WERI-Rb-1 (cell line): ENCODE results near the gene ITPK1.
"Not testable (repeated sequence)": the region's sequence is repeated elsewhere in the genome, so short reads cannot be mapped to it uniquely, and the experiment has no call there.

Experiments used
- DNase-seq: peaks from one replicate; pipeline ENCODE4 v3.0.0-alpha.2; 2020
- H3K27ac ChIP-seq: fragments of 250-450 bp; sonication (Bioruptor Pico); 2 replicates; pipeline ENCODE4 v1.5.1; 2020; ENCODE audit warnings: mild to moderate bottlenecking, moderate library complexity
- H3K27me3 ChIP-seq: fragments of 250-450 bp; sonication (Bioruptor Pico); 2 replicates; pipeline ENCODE4 v1.5.1; 2021; ENCODE audit warnings: mild to moderate bottlenecking, low read depth, moderate library complexity; ENCODE audit not compliant: insufficient read depth, severe bottlenecking
- H3K36me3 ChIP-seq: fragments of 250-450 bp; sonication (Bioruptor Pico); 2 replicates; pipeline ENCODE4 v1.5.1; 2020; ENCODE audit warnings: mild to moderate bottlenecking, moderate library complexity
- H3K4me3 ChIP-seq: 2 replicates; pipeline ENCODE4 v1.5.1; 2011; ENCODE audit warnings: low read depth, mild to moderate bottlenecking, control low read depth, low read length
- H3K9me3 ChIP-seq: fragments of 250-450 bp; sonication (Bioruptor Pico); 2 replicates; pipeline ENCODE4 v1.5.1; 2021; ENCODE audit warnings: mild to moderate bottlenecking, moderate library complexity; ENCODE audit not compliant: severe bottlenecking
- CTCF ChIP-seq: IDR thresholded peaks from 2 replicates; pipeline ENCODE4 v1.5.1; 2011; ENCODE audit warnings: low read depth, mild to moderate bottlenecking, control low read depth, inconsistent platforms, low read length

Gene ITPK1

DNA sequence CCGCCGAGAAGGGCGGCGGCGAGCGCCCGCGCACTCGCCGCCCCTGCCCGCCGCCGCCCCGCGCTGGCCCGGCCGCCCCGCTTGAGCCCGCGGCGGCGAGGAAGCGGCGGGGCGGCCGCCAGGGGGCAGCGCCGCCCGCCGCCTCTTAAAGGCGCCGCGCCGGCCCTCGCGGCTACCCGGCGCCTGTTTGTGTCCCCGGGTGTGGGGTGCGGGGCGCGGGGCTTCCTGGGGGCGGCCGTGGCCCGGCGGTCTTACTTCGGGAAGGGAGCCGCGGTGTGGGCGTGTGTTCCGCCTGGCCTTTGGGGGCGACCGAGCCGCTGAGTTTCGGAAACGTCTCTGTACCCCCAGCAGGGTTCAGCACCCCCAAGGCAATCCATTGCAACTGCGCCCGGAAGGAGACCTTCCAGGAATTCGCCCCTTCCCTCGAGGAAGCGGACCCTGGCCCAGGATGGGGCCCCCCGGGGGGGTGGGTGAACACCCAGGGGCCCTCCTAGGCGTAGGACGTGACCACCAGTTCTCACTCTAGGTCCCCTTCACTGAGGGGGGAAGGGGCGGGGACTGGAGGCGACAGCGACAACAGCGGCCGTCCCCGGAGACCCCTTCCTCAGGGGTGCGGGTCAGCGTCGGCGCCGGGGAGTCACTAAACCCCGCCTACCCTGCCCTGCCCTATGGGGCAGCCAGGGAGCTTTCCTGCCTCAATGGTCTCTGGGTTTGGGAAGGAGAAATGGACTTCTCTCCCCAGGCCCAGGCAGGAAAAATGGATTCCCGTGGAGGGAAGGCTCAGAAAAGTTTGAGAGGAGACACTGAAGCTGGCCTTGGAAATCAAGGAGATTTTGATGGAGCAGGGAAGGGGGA, at the start of gene ITPK1:
Gene ITPK1 (minus strand): TSS at position 105 of the 855 bp plus-strand sequence. CDS start 762 bp downstream, outside the sequence.
- DNase-seq: peak; percentile 72
- Histone ChIP-seq H3K9me3 (no peaks in the 10 kb centered on the region), H3K27me3 (no peaks in the 10 kb centered on the region), H3K4me3 (peak within 1 kb of the TSS; percentile 74), H3K36me3 (0 out of 2 replicates have a peak, but pooled peaks cover 2% of the 10 kb centered on the region), H3K27ac (peak within 1 kb of the TSS; percentile 94)
- peak; percentile 37 for TF ChIP-seq CTCF

DNA sequence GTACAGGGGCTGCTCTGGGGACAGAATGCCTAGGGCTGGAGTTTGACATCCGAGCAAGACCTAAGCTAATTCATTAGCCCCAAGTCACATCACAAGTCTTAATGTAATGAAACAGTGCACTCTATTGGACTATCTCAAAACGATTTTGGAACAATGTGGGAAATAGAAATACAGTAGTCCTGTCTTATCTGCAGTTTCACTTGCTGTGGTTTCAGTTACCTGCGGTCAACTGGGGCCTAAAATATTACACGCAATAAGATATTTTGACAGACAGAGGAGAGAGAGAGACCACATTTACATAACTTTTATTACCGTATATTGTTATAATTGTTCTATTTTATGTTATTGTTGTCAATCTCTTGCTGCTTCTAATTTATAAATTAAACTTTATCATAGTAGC, 47.8 kb upstream of the ITPK1 start:
- H3K27me3 ChIP-seq: no peaks in the 10 kb centered on the region
- no peaks in the 10 kb centered on the region for H3K36me3 ChIP-seq
- no peak overlapping the region for H3K4me3 ChIP-seq
- no peak overlapping the region for H3K27ac ChIP-seq
- H3K9me3 ChIP-seq: no peaks in the 10 kb centered on the region
- TF ChIP-seq CTCF: no peak
- DNase-seq: no peak

DNA sequence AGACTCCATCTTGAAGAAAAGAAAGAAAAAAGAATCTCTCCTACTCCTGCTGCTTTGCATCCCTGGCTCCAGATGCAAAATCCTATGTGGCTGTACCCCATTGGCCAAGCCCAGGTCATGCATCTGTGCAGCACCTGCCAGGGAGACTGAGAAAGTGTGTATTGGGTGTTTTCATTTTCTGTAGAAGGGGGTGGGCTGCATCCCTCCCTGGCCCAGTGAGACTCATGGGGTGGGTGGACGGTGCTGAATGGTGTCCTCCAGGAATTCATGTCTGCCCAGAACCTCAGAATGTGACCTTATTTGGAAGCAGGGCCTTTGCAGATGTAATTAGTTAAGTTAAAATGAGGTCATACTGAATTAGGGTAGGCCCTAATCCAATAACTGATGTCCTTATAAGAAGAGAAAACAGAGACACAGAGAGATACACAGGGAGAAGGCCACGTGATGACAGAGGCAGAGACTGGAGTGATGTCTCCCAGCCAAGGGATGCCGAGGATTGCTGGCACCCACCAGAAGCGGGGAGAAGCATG, 45.8 kb upstream of the ITPK1 start:
- DNase-seq: no peak
- no peak for TF ChIP-seq CTCF
- Histone ChIP-seq H3K27me3 (no peaks in the 10 kb centered on the region), H3K9me3 (no peaks in the 10 kb centered on the region), H3K36me3 (no peaks in the 10 kb centered on the region), H3K4me3 (no peak overlapping the region), H3K27ac (no peak overlapping the region)

- DNase-seq: peak; percentile 55
- H3K4me3 ChIP-seq: no peak overlapping the region
- H3K27ac ChIP-seq: no peak overlapping the region
- H3K36me3 ChIP-seq: no peaks in the 10 kb centered on the region
- no peaks in the 10 kb centered on the region for H3K27me3 ChIP-seq
- no peaks in the 10 kb centered on the region for H3K9me3 ChIP-seq
- TF ChIP-seq CTCF: peak; percentile 47
Observed at GRCh38 chr14:93160353-93160801, 44.7 kb upstream of the ITPK1 start.

DNA sequence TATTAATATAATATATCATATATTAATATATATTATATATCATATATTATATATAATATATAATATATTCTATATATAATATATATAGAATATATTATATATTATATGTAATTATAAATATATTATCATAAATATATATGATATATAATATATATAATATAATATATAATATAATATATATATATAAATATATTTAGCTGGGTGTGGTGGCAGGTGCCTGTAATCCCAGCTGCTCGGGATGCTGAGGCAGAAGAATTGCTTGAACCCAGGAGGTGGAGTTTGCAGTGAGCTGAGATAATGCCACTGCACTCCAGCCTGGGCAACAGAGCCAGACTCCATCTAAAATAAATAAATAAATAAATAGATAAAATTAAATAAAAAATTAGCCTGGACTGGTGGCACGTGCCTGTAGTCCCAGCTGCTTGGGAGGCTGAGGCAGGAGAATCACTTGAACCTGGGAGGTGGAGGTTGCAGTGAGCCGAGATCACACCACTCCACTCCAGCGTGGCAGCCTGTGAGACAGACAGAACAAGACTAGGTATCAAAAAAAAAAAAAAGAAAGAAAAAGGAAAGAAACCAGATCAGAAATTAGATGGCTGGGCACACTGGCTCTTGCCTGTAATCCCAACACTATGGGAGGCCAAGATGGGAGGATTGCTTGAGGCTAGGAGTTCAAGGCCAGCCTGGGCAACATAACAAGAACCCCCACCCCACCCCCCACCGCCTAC, 44.1 kb upstream of the ITPK1 start:
- not testable (repeated sequence) for H3K9me3 ChIP-seq, H3K36me3 ChIP-seq, DNase-seq, H3K27me3 ChIP-seq, H3K4me3 ChIP-seq
- peak overlapping the region; percentile 24; the same call in 1 of the 2 replicates for H3K27ac ChIP-seq

- not testable (repeated sequence) for H3K27ac ChIP-seq, H3K4me3 ChIP-seq, H3K27me3 ChIP-seq, H3K36me3 ChIP-seq, H3K9me3 ChIP-seq, DNase-seq
Observed at GRCh38 chr14:93158349-93158748, 42.6 kb upstream of the ITPK1 start.
